Keratinocyte (primary cell): ENCODE results near the gene CXCL12. TPM values are rescaled to one million over a fixed set of nuclear protein-coding genes. Genes with fewer than 3 reads are reported as not detected.

Source experiments
- DNase-seq: peaks from one replicate; pipeline ENCODE4 v3.0.0-alpha.2; 2011; ENCODE audit warnings: low read depth, missing footprints, low spot score
- FAIRE-seq: peaks from 2 replicates; lab custom pipeline; 2011; peaks lifted over from hg19 to GRCh38; lab: Jason Lieb, UNC
- H2AFZ ChIP-seq: 2 replicates; pipeline ENCODE4 v1.6.0; 2012; ENCODE audit warnings: low read length, control low read depth, inconsistent platforms; ENCODE audit not compliant: control insufficient read depth
- H3K27ac ChIP-seq: 2 replicates; pipeline ENCODE4 v1.5.1; 2011; ENCODE audit warnings: low read length; ENCODE audit not compliant: control insufficient read depth, insufficient read depth
- H3K27me3 ChIP-seq: 3 replicates; pipeline ENCODE4 v1.6.0; 2011; ENCODE audit warnings: low read length; ENCODE audit not compliant: control insufficient read depth, insufficient read depth; ENCODE audit errors: extremely low read depth
- H3K36me3 ChIP-seq, 2 experiments: 2 replicates in 1 of 2; 3 replicates in 1 of 2; pipeline ENCODE4 v1.5.1; 2011; ENCODE audit warnings: low read length in 2 of 2, mild to moderate bottlenecking in 1 of 2; ENCODE audit not compliant: control insufficient read depth in 2 of 2, insufficient read depth in 2 of 2; ENCODE audit errors: extremely low read depth in 1 of 2
- H3K4me1 ChIP-seq: 3 replicates; pipeline ENCODE4 v1.5.1; 2011; ENCODE audit warnings: low read length; ENCODE audit not compliant: control insufficient read depth, insufficient read depth; ENCODE audit errors: extremely low read depth
- H3K4me2 ChIP-seq: 3 replicates; pipeline ENCODE4 v1.6.0; 2011; ENCODE audit warnings: low read depth, low read length; ENCODE audit not compliant: control insufficient read depth, insufficient read depth; ENCODE audit errors: extremely low read depth
- H3K4me3 ChIP-seq, 3 experiments: fragments of 200-600 bp in 1 of 3; sonication (generic) in 1 of 3; 2 replicates in 2 of 3; 3 replicates in 1 of 3; pipeline ENCODE4 v1.5.1; 2011 to 2016; ENCODE audit warnings: low read length in 3 of 3, mild to moderate bottlenecking in 3 of 3, control low read depth in 2 of 3, inconsistent platforms in 1 of 3, low read depth in 1 of 3, mixed read lengths in 1 of 3, mixed run types in 1 of 3, moderate library complexity in 1 of 3; ENCODE audit not compliant: control insufficient read depth in 2 of 3, insufficient read depth in 2 of 3; ENCODE audit errors: extremely low read depth in 1 of 3
- H3K79me2 ChIP-seq: 2 replicates; pipeline ENCODE4 v1.6.0; 2012; ENCODE audit warnings: low read length; ENCODE audit not compliant: control insufficient read depth, insufficient read depth
- H3K9ac ChIP-seq: 3 replicates; pipeline ENCODE4 v1.6.0; 2011; ENCODE audit warnings: low read length; ENCODE audit not compliant: control insufficient read depth, insufficient read depth; ENCODE audit errors: extremely low read depth
- H3K9me1 ChIP-seq: 3 replicates; pipeline ENCODE4 v1.6.0; 2011; ENCODE audit warnings: low read length; ENCODE audit not compliant: control insufficient read depth, insufficient read depth; ENCODE audit errors: extremely low read depth
- H3K9me3 ChIP-seq: 2 replicates; pipeline ENCODE4 v1.5.1; 2012; ENCODE audit warnings: low read depth, low read length; ENCODE audit not compliant: control insufficient read depth
- H4K20me1 ChIP-seq: 3 replicates; pipeline ENCODE4 v1.6.0; 2011; ENCODE audit warnings: low read length; ENCODE audit not compliant: control insufficient read depth, insufficient read depth; ENCODE audit errors: extremely low read depth
- CTCF ChIP-seq, 3 experiments: IDR thresholded peaks in 1 of 3; conservative IDR thresholded peaks in 1 of 3; optimal IDR thresholded peaks in 1 of 3; 2 replicates in 2 of 3; 3 replicates in 1 of 3; pipeline versions ENCODE3 to v1.5.1; 2011; ENCODE audit warnings: low read length in 3 of 3, mild to moderate bottlenecking in 3 of 3, moderate library complexity in 2 of 3, control low read depth in 1 of 3, inconsistent platforms in 1 of 3; ENCODE audit not compliant: insufficient read depth in 2 of 3; ENCODE audit errors: extremely low read depth in 1 of 3
- EZH2 ChIP-seq: IDR thresholded peaks from one replicate; pipeline ENCODE4 v1.6.1; 2012; ENCODE audit warnings: inconsistent platforms, mild to moderate bottlenecking, low read length, moderate library complexity
- dilution Hi-C: fragments of 300-500 bp; cut with MboI; formaldehyde crosslinking; loops from one replicate; pipeline ENCODE4 v1.7.0; 2020; ENCODE audit warnings: low sequenced_read_pairs; ENCODE audit not compliant: extremely low pct_ligation_motif_present
- polyA plus RNA-seq, 5 experiments: library from polyadenylated mRNA; depleted of rRNA in 3 of 5; stranded (reverse) in 3 of 5; stranded (forward) in 1 of 5; unstranded in 1 of 5; fragments of >200 nt; gene quantifications; 1 replicate in 1 of 5; 2 replicates in 3 of 5; 3 replicates in 1 of 5; pipeline versions ENCODE4 v1.2.1 to v1.2.3, GENCODE V29; 2011 to 2012; ENCODE audit warnings: missing spikeins in 2 of 5, low read depth in 1 of 5, low replicate concordance in 1 of 5

The CXCL12 gene
- polyA plus RNA-seq, 1 donor (not counting 4 experiments of a cell fraction or from before 2014, with no cell fraction given) = not detected

- peaks cover 2% of the 10 kb centered on the region for H3K9me3 ChIP-seq
- H2AFZ ChIP-seq = no peak overlapping the region
- no peak overlapping the region for H3K4me2 ChIP-seq
- H3K4me3 ChIP-seq = no peak overlapping the region
- dilution Hi-C loops = no loop called here
- no peaks in the 10 kb centered on the region for H3K9me1 ChIP-seq
- no peaks in the 10 kb centered on the region for H3K4me1 ChIP-seq
- no peak for TF ChIP-seq EZH2
- TF ChIP-seq CTCF (optimal IDR thresholded peaks at IDR 0.05 in 1 of 3, IDR thresholded peaks at IDR 0.05 in 1 of 3, conservative IDR thresholded peaks at IDR 0.05 in 1 of 3; ENCODE audit: extremely low read depth in 1 of 3, insufficient read depth in 2 of 3, low read length in 3 of 3) = no peak
- no peaks in the 10 kb centered on the region for H3K27me3 ChIP-seq
- FAIRE-seq (no peak), DNase-seq (no peak)
- H3K79me2 ChIP-seq = no peaks in the 10 kb centered on the region
- H3K27ac ChIP-seq = no peak overlapping the region
- no peak overlapping the region for H3K9ac ChIP-seq
- H4K20me1 ChIP-seq = no peaks in the 10 kb centered on the region
- H3K36me3 ChIP-seq = no peaks in the 10 kb centered on the region
Observed at GRCh38 chr10:44376472-44377099, 8.3 kb downstream of the CXCL12 start.

- no peak overlapping the region for H2AFZ ChIP-seq
- H3K27ac ChIP-seq = no peak overlapping the region
- FAIRE-seq = no peak
- no peaks in the 10 kb centered on the region for H3K36me3 ChIP-seq
- no peak for DNase-seq
- H3K9me1 ChIP-seq = no peaks in the 10 kb centered on the region
- dilution Hi-C loops = no loop called here
- TF ChIP-seq CTCF (optimal IDR thresholded peaks at IDR 0.05 in 1 of 3, IDR thresholded peaks at IDR 0.05 in 1 of 3, conservative IDR thresholded peaks at IDR 0.05 in 1 of 3; ENCODE audit: extremely low read depth in 1 of 3, insufficient read depth in 2 of 3, low read length in 3 of 3) (no peak), EZH2 (no peak)
- no peaks in the 10 kb centered on the region for H4K20me1 ChIP-seq
- H3K9me3 ChIP-seq = peaks cover 2% of the 10 kb centered on the region
- H3K9ac ChIP-seq = no peak overlapping the region
- H3K4me1 ChIP-seq = no peaks in the 10 kb centered on the region
- H3K4me2 ChIP-seq = no peak overlapping the region
- no peaks in the 10 kb centered on the region for H3K79me2 ChIP-seq
- no peaks in the 10 kb centered on the region for H3K27me3 ChIP-seq
- no peak overlapping the region for H3K4me3 ChIP-seq
Observed at GRCh38 chr10:44374155-44374554, 10.7 kb downstream of the CXCL12 start.
